Trophoblast cell (in vitro differentiated cells and primary cell): Measurements from ENCODE around the gene ADARB2.

Experiments used
- DNase-seq, 2 donors: peaks; one replicate each; pipeline ENCODE4 v3.0.0-alpha.2; 2016
- H2AFZ ChIP-seq: 2 replicates; pipeline ENCODE4 v1.6.1; 2013; ENCODE audit warnings: low read length, moderate library complexity, mild to moderate bottlenecking; ENCODE audit not compliant: insufficient read depth, poor library complexity
- H2AK5ac ChIP-seq: 2 replicates; pipeline ENCODE4 v1.6.1; 2013; ENCODE audit warnings: mild to moderate bottlenecking, low read length
- H2BK120ac ChIP-seq: 2 replicates; pipeline ENCODE4 v1.6.1; 2013; ENCODE audit warnings: low read length, mild to moderate bottlenecking, moderate library complexity; ENCODE audit not compliant: insufficient read depth, poor library complexity
- H2BK12ac ChIP-seq: 2 replicates; pipeline ENCODE4 v1.6.1; 2013; ENCODE audit warnings: mild to moderate bottlenecking, low read length, moderate library complexity
- H2BK5ac ChIP-seq: 2 replicates; pipeline ENCODE4 v1.6.1; 2013; ENCODE audit warnings: low read length, low read depth, moderate library complexity, mild to moderate bottlenecking; ENCODE audit not compliant: poor library complexity
- H3K14ac ChIP-seq: 2 replicates; pipeline ENCODE4 v1.6.1; 2013; ENCODE audit warnings: mild to moderate bottlenecking, low read length
- H3K18ac ChIP-seq: 2 replicates; pipeline ENCODE4 v1.6.1; 2013; ENCODE audit warnings: mild to moderate bottlenecking, low read length
- H3K23ac ChIP-seq: 2 replicates; pipeline ENCODE4 v1.6.1; 2013; ENCODE audit warnings: low read length
- H3K27ac ChIP-seq: 2 replicates; pipeline ENCODE4 v1.5.1; 2013; ENCODE audit warnings: low read depth, mild to moderate bottlenecking, inconsistent platforms, low read length, moderate library complexity
- H3K27me3 ChIP-seq: 2 replicates; pipeline ENCODE4 v1.6.1; 2013; ENCODE audit warnings: inconsistent platforms, mild to moderate bottlenecking, low read length, moderate library complexity; ENCODE audit not compliant: insufficient read depth
- H3K36me3 ChIP-seq, 2 experiments: 1 replicate in 1 of 2; 2 replicates in 1 of 2; pipeline ENCODE4 v1.6.1; 2013; ENCODE audit warnings: low read length in 2 of 2, mild to moderate bottlenecking in 2 of 2, moderate library complexity in 1 of 2; ENCODE audit not compliant: insufficient read depth in 2 of 2, control insufficient read depth in 1 of 2
- H3K4ac ChIP-seq: 2 replicates; pipeline ENCODE4 v1.6.1; 2013; ENCODE audit warnings: low read depth, mild to moderate bottlenecking, low read length, moderate library complexity
- H3K4me1 ChIP-seq, 2 experiments: 1 replicate in 1 of 2; 2 replicates in 1 of 2; pipeline ENCODE4 v1.6.1; 2013; ENCODE audit warnings: low read length in 2 of 2, mild to moderate bottlenecking in 2 of 2, moderate library complexity in 1 of 2; ENCODE audit not compliant: insufficient read depth in 2 of 2, control insufficient read depth in 1 of 2
- H3K4me2 ChIP-seq: 2 replicates; pipeline ENCODE4 v1.6.1; 2013; ENCODE audit warnings: inconsistent platforms, mild to moderate bottlenecking, low read length, moderate library complexity
- H3K4me3 ChIP-seq: 2 replicates; pipeline ENCODE4 v1.5.1; 2013; ENCODE audit warnings: mild to moderate bottlenecking, low read depth, low read length, inconsistent platforms
- H3K79me1 ChIP-seq: one replicate; pipeline ENCODE4 v1.6.1; 2013; ENCODE audit warnings: low read length
- H3K79me2 ChIP-seq: 2 replicates; pipeline ENCODE4 v1.6.1; 2013; ENCODE audit warnings: low read length, mild to moderate bottlenecking; ENCODE audit not compliant: control insufficient read depth, insufficient read depth, poor library complexity
- H3K9ac ChIP-seq: 2 replicates; pipeline ENCODE4 v1.6.1; 2013; ENCODE audit warnings: mild to moderate bottlenecking, low read length
- H3K9me3 ChIP-seq: 2 replicates; pipeline ENCODE4 v1.6.1; 2013; ENCODE audit warnings: low read depth, mild to moderate bottlenecking, control low read depth, inconsistent platforms, low read length; ENCODE audit not compliant: insufficient read depth
- H4K12ac ChIP-seq: 2 replicates; pipeline ENCODE4 v1.6.1; 2013; ENCODE audit warnings: low read depth, mild to moderate bottlenecking, low read length, moderate library complexity
- H4K8ac ChIP-seq: 2 replicates; pipeline ENCODE4 v1.6.1; 2013; ENCODE audit warnings: low read depth, mild to moderate bottlenecking, low read length, moderate library complexity
- H4K91ac ChIP-seq: one replicate; pipeline ENCODE4 v1.6.1; 2013; ENCODE audit warnings: low read depth, mild to moderate bottlenecking, low read length, moderate library complexity
- WGBS: extraction: QIAGEN DNeasy Blood & Tissue Kit; methylation state at CpG from one replicate; pipeline ENCODE4 v1.1.7; 2013; ENCODE audit warnings: missing lambda C conversion rate; ENCODE audit not compliant: insufficient read length, insufficient coverage; ENCODE audit errors: extremely low coverage; 5-methylcytosine and 5-hydroxymethylcytosine counted together

ADARB2 gene

GRCh38 chr10:1133495-1134045 is 603.8 kb downstream of the ADARB2 start:
- H2BK120ac ChIP-seq = no peak overlapping the region
- no peak overlapping the region for H3K14ac ChIP-seq
- no peak overlapping the region for H3K23ac ChIP-seq
- H4K12ac ChIP-seq = no peak overlapping the region
- no peaks in the 10 kb centered on the region for H3K79me1 ChIP-seq
- no peak overlapping the region for H4K91ac ChIP-seq
- H2AFZ ChIP-seq = no peak overlapping the region
- no peak overlapping the region for H2BK5ac ChIP-seq
- no peak overlapping the region for H3K9ac ChIP-seq
- H2BK12ac ChIP-seq = no peak overlapping the region
- H3K27ac ChIP-seq = no peak overlapping the region
- H3K4me3 ChIP-seq = no peak overlapping the region
- no peak for DNase-seq
- H3K79me2 ChIP-seq = no peaks in the 10 kb centered on the region
- no peak overlapping the region for H3K4ac ChIP-seq
- no peak overlapping the region for H2AK5ac ChIP-seq
- no peak overlapping the region for H3K4me2 ChIP-seq
- no peak overlapping the region for H4K8ac ChIP-seq
- H3K36me3 ChIP-seq = peaks cover 22 to 23% of the 10 kb centered on the region in 2 experiments
- no CpG with 5 or more reads among the region's 3 CpGs for WGBS
- no peaks in the 10 kb centered on the region for H3K4me1 ChIP-seq
- no peaks in the 10 kb centered on the region for H3K27me3 ChIP-seq
- H3K9me3 ChIP-seq = peaks cover 3% of the 10 kb centered on the region
- H3K18ac ChIP-seq = no peak overlapping the region

- WGBS = no CpG with 5 or more reads among the region's 10 CpGs
These were observed 604.7 kb downstream of the ADARB2 start for GRCh38 chr10:1132584-1132983.

GRCh38 chr10:1130995-1131790 is 606.1 kb downstream of the ADARB2 start:
- no peak overlapping the region for H3K9ac ChIP-seq
- H3K4me2 ChIP-seq = no peak overlapping the region
- H3K4ac ChIP-seq = no peak overlapping the region
- no peak overlapping the region for H2BK5ac ChIP-seq
- no peak overlapping the region for H2BK12ac ChIP-seq
- peaks cover 30 to 31% of the 10 kb centered on the region in 2 experiments for H3K36me3 ChIP-seq
- no peak overlapping the region for H2BK120ac ChIP-seq
- H4K8ac ChIP-seq = no peak overlapping the region
- H4K12ac ChIP-seq = no peak overlapping the region
- WGBS = no CpG with 5 or more reads among the region's 12 CpGs
- peaks cover 3% of the 10 kb centered on the region for H3K9me3 ChIP-seq
- no peak overlapping the region for H3K18ac ChIP-seq
- no peak overlapping the region for H2AFZ ChIP-seq
- H2AK5ac ChIP-seq = no peak overlapping the region
- DNase-seq = no peak
- H3K79me2 ChIP-seq = no peaks in the 10 kb centered on the region
- H3K27ac ChIP-seq = no peak overlapping the region
- H3K4me1 ChIP-seq = no peaks in the 10 kb centered on the region
- H3K79me1 ChIP-seq = no peaks in the 10 kb centered on the region
- no peak overlapping the region for H3K14ac ChIP-seq
- no peak overlapping the region for H3K4me3 ChIP-seq
- no peak overlapping the region for H4K91ac ChIP-seq
- no peaks in the 10 kb centered on the region for H3K27me3 ChIP-seq
- no peak overlapping the region for H3K23ac ChIP-seq

More at GRCh38 chr10:1132584-1132983, 604.7 kb downstream of the ADARB2 start:
- Histone ChIP-seq H4K91ac (no peak overlapping the region), H3K9ac (no peak overlapping the region), H2AK5ac (no peak overlapping the region), H3K23ac (no peak overlapping the region), H4K8ac (no peak overlapping the region), H4K12ac (no peak overlapping the region), H2BK5ac (no peak overlapping the region), H2BK120ac (no peak overlapping the region), H3K14ac (no peak overlapping the region), H3K27me3 (no peaks in the 10 kb centered on the region), H3K18ac (no peak overlapping the region), H2AFZ (no peak overlapping the region), H3K79me1 (no peaks in the 10 kb centered on the region), H3K4ac (no peak overlapping the region), H3K4me3 (no peak overlapping the region), H3K4me2 (no peak overlapping the region), H3K79me2 (no peaks in the 10 kb centered on the region), H3K9me3 (peaks cover 3% of the 10 kb centered on the region), H3K36me3 (peaks cover 24 to 25% of the 10 kb centered on the region in 2 experiments), H3K27ac (no peak overlapping the region), H2BK12ac (no peak overlapping the region), H3K4me1 (no peaks in the 10 kb centered on the region)
- no peak for DNase-seq

GRCh38 chr10:1130226-1130625 is 607.1 kb downstream of the ADARB2 start:
- no peak for DNase-seq
- Histone ChIP-seq H3K23ac (no peak overlapping the region), H3K9me3 (peaks cover 3% of the 10 kb centered on the region), H4K8ac (no peak overlapping the region), H3K14ac (no peak overlapping the region), H4K12ac (no peak overlapping the region), H3K4me3 (no peak overlapping the region), H3K18ac (no peak overlapping the region), H2BK5ac (no peak overlapping the region), H3K4ac (no peak overlapping the region), H3K36me3 (peaks cover 33 to 38% of the 10 kb centered on the region in 2 experiments), H3K9ac (no peak overlapping the region), H3K79me1 (no peaks in the 10 kb centered on the region), H2AK5ac (no peak overlapping the region), H3K4me2 (no peak overlapping the region), H2BK12ac (no peak overlapping the region), H2BK120ac (no peak overlapping the region), H2AFZ (no peak overlapping the region), H3K27ac (no peak overlapping the region), H3K27me3 (no peaks in the 10 kb centered on the region), H3K4me1 (no peaks in the 10 kb centered on the region), H3K79me2 (no peaks in the 10 kb centered on the region), H4K91ac (no peak overlapping the region)
- WGBS = no CpG with 5 or more reads among the region's 10 CpGs
